HG03354 (cell line): ENCODE data around the gene IRF8.

Experiments used
- ATAC-seq: cut with Tn5 transposase; IDR thresholded peaks from one replicate; pipeline ENCODE4 v1.9.1; 2021; ENCODE audit warnings: mild to moderate bottlenecking; ENCODE audit not compliant: unreplicated experiment, poor library complexity, severe bottlenecking

IRF8 gene

DNA sequence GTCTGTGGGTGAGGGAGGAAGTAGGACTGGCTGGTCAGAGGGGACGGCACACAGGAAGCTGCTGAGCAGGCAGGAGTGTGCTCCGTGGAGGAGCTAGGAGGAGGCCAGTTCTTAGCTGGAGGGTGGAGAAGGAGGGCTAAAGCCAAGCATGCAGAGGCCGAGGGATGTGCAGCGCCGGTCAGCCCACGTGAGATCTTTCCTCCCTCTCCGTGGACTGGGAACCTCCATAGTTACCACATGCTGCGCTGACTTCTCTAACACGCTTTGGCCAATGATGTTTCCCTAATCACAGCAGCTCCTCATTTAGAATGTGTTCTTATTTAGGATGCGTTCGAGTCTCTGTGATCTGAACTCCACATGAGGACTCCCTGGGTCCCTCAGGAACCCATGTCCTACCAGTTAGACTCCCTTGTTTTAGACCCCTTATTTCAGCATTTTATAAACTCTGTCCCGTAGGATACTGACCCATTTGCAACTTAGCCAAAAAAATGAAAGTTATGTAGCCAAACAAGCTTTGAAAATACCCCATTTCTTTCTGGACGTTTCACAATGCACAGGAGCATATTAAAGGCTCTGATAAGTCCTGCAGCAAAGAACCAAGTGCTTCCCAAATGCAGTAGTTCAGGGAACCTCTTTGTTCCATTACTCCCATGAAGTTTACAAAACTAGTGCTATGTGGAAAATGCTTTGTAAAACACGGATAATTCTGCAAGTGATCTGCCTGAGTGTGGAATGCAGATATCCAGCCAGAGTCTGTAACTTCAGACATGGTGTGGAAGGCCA is 51.4 kb downstream of the IRF8 start:
- ATAC-seq = no peak

DNA sequence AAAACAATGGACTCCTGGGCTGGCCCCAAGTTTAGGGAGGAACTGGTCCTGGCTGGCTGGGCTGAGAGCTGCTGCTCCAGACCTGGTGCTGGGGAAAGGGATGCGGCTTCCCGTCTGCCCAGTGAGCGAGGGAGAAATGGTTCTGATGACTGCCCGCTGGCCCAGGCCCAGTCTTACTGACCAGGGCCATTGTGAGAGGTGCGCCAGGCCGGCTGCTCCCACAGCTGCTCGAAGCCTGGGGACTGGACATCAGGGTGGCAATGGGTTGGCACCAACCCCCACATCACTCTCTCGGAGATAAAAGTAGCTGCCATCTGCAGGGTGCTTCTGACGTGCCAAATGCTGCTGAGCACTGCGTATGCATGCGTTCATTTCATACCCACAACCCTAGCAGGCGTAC is 53.2 kb downstream of the IRF8 start:
- ATAC-seq = no peak

DNA sequence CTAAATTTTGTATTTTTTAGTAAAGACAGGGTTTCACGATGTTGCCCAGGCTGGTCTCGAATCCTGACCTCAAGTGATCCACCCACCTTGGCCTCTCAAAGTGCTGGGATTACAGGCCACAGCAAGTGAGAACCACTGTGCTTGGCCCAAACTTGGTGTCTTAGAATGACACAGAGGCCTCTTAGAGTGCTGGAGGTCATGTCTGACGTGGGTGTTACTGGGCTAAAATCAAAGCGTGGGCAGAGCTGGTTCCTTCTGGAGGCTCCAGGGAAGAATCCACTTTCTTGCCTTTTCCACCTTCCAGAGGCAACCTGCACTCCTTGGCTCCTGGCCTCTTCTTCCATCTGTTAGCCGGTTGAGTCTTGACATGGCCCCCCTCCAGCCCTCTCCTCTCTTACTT is 53.8 kb downstream of the IRF8 start:
- no peak for ATAC-seq

DNA sequence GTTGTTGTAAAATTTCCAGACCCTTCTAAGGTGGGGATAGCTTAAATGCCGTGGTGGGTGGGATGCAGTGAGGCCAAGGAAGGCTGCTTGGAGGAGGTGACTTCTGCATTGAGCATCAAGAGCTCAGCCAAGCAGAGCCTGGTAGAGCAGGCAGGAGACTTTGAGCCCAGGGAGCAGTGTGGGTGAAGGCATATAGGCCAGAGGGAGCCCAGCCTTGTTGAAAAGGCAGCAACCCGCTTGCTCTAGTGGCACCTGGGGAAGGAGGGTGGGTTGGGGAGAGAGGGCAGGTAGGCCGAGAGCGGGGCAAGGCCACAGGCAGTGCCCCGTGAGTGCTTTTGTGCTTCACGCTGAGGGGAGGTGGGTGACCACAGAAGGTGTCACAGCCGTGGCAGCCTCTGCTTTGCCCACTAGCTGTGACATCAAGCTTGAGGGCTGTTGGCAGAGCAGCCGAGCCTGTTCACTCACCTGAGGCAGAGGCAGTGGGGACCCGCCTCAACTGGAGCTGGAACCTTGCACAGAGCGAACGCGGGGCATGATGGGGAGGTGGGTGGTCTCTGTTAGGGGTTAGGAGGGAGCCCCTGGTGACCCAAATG is 56.1 kb downstream of the IRF8 start:
- no peak for ATAC-seq

DNA sequence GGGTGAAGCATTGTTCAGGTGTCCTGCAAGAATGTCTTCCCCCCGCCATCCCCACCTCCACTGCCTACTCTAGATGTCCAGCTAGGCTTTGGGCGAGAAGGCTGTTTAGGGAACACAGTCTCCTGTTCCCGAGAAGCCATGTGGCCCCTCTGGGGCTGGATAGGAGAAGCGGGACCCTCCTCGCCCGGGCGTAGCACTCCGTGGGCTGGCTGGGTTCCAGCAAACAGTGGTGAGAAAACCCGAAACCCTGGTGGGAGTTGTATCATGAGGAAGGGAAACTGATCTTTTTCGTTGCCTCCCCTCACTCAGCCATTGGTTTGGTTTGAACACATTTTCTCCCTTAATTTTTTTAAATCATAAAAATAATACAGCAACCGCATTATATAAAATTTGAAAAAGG is 56.6 kb downstream of the IRF8 start:
- no peak for ATAC-seq

DNA sequence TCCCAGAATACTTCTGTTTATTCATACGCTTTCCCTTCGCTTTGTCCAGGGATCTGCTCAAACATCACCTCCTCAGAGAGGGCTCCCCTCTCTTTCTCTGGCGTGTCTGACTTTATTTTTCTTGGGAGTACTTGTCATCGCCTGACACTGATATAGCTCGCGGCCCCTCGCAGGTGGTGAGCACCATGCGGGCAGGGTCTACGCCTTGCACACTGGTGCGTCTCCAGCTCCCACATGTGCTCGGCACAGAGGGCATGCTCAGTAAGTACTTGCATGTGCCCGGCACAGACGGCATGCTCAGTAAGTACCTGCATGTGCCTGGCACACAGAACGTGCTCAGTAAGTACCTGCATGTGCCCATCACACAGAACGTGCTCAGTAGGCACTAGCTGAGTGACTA is 57.5 kb downstream of the IRF8 start:
- ATAC-seq = no peak

DNA sequence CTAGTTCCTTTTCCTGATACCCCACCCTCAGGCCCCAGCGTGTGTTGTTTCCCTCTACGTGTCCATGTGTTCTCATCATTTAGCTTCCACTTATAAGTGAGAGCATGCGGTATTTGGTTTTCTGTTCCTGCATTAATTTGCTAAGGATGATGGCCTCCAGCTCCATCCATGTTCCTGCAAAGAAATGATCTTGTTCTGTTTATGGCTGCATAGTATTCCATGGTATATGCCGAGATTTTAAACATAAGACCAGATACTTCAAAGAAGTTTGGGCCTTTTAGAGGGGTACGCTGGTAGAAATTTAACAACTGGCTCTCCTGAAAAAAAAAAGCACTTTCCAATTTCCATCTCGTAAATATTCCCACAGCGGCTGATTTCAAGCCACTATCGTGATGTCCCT is 59.8 kb downstream of the IRF8 start:
- ATAC-seq = no peak

DNA sequence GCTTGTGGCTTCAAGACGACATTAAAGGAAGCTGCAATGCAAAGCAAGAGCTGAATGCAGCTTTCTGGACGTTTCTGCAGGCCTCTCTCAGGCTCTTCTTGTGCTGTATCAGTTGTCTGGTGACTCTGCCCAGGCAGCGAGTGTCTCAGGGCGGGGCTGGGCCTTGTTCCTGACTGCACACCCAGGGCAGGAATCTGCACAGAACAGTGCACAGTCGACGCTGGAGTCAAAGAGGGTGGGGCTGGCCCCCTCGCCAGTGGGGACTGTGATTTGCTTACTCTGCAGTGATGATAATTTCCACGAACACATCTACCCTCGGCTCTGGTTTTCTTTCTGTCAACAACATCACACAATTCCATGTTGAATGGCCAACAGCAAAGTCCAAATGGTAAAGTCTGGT is 60.7 kb downstream of the IRF8 start:
- ATAC-seq = no peak

DNA sequence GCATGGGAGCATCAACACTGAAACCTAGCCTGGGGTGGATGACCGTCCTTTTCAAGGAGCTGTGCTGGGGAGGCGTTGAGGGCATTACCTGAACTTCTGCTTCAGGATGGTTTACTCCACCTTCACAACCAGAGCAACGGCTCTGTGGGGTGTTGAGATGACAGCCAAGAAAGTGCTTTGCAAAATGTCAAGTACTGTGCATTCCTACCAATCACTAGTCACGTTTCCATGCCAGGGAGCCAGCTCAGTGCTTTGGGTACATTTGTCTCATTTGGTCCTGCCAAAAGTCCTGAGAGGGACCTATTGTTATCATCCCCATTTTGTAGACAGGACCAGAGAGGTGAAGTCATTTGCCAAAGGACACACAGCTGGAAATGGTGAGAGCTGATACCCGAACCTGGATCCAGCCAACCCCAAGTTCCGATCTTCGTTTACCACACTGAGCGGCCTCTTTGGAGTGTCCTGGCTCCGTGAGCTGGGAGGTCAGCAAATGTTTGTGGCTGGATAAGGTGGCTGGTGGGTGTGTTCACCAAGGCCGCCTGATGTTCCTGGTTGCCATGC is 61.6 kb downstream of the IRF8 start:
- no peak for ATAC-seq

DNA sequence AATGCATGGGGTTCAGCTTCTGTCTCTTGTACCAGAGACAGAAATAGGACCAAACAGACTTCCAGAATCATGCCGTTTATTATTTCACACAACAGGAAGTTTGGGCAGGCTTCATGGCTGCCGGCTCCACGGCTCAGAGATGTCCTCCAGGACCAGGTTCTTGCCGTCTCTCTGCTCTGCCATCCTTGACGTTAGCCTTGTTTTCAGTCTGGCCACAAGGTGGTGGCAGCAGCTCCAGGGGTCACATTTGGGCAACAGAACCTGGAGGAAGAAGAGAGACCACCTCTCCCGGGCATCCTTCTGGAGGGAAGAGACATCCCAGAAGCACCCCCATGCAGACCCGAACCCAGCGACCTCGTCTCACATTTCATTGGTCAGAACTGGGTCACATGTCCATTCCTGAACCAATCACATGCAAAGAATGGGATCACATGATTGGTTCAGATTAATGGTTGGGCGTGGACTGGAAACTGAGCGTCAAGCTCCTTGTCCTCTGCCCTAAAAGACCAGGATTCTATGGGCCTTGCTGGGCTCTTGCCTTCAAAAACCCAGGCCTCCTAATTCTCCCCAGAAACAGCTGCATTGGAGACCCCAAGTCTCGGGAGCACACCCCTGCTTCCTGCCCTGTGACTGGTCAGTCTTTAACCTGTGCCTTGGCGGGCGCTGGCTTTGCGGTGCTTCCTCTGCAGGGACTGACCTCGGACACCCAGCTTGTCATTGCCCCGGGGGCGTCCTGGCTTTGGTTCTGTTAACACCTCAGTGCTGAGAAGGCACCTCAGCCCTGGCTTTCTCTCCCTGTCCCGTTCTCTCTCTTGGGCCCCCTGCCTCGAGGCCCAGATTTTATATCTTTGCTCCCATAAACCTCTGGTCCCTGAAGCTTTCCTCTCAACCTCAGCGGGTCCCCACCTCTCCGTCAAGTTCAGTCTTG is 63.3 kb downstream of the IRF8 start:
- ATAC-seq = no peak

DNA sequence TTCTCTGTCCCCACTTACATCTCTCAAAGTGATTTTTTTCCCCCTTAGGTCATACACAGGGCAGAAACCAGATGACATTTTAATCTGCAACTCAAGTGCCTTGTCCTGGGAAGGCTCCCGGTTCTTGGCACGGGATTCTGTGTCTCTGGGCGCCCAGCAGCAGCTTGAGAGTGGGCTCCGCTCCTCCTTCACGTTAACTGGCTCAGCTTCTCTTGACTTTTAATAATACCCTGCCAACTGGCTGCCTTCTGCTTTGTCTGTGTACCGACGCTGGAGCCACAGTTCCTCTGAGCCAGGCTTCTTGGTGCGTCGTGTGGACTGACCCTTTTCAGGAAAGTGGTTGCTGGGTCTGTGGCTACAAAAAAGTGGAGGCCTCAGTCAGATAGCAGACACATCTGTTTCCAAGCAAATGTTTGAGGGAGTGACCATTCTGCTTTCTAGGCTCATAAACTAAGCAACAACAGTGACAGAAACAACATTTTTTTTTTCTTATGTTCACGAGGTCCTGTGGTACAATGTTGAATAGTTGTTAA is 64.9 kb downstream of the IRF8 start:
- no peak for ATAC-seq

DNA sequence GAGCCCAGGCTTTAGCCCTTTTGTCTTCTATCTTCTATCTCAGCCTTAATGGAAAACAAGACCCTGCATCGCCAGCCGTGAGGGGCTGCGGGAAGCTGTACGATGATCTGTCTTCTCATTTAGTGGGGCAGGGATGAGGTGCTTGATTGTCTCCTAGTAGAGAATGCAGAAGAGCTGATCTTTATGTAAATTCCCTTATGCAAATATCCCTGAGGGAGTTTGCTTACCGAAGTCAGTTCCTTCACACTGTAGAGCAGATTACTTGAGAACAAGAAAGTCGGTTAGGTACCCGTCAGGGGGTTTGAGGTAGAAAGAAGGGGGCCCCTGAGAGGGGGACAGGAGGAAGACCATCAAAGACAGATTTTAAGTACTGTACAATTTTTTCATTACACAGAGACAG is 66.2 kb downstream of the IRF8 start:
- ATAC-seq = peak; percentile 46

DNA sequence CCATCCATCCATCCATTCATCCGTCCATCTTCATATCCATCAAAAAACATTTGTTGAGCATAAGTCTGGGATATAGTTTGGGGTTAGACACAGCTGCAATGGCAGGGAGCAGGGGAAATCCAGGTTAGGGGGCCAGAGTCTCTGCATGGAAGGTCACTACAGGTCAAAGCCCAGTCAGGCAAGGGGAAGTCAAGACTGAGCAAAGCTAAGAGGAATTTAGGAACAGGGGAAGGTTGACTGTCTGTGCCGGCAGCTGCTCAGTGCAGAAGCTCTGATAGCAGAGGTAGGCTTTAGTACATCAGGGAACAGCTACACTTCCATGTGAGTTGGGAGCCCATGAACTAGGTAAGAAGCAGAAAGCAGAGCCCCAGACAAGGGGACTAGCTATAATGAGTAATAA is 68.1 kb downstream of the IRF8 start:
- ATAC-seq = no peak

DNA sequence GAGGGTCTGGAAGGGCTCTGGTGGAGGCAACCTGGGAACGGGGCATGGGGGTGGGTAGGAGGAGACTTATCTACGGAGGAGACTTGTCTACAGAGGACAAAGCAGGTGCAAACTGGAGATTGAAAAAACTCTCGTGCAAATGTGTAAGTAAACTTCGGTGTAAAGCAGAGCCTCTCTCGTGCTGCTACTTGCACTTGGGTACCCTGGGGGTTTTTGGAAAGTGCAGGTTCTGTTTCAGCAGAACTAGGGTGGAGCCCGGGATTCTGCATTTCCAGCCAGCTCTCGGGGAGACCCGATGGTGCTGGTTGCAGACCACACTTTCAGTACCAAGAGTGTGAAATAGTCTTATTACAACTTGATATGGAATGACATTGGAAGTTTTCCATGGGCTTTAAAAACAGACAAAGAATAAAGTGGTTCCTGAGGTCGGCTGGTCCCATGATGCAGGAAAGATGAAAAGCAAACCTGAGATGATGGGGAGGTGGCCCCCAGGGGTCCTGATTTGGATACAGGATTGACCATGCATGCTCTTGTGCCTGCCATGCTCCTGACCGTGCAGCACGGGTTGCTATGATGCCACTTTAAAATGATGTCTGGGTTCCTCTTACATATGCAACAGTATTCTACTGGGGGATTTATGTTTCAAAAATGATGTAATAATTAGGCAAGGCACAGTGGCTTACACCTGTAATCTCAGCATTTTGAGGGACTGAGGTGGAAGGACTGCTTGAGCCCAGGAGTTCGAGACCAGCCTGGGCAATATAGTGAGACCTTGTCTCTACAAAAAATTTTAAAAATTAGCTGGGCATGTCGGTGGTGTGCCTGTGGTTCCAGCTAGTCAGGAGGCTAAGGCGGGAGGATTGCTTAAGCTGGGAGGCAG is 69.3 kb downstream of the IRF8 start:
- no peak for ATAC-seq

DNA sequence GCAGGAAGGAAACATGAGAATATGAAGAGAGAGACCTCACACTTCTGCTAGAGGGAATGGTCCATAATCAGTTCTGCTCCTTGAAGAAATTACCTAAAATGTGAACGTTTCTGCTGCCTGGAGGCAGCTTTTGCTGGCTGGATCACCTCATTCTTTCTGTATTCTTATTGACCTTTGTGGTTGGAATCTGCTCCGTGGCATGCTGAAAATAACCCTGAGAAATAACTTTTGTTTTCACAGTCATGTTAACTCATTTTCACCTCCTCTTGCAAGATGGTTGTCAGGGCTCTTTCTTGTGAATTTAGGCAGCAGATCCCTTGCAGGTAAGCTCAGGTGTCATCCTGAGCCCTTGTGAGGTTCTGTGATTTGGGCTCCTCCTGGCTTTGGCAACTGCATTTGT is 70.2 kb downstream of the IRF8 start:
- no peak for ATAC-seq

DNA sequence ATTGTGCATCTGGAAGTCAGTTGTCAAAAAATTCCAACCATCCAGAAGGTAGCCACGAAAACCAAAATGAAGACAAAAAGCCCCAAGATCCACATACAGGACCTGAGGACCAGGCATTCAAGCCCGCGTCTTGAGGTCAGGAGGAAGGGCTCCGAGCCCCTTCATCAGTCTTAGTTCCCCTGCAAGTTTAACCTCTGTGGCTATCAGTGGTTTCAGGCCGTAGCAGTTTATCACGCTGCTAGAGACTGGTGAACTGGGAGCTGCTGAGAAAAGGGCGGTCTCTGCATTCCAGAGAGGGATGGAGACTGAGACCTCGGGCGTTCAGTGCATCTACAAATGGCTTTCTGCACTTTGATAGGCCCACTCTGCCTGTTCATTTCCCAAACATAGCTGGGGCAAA is 70.6 kb downstream of the IRF8 start:
- ATAC-seq = no peak

DNA sequence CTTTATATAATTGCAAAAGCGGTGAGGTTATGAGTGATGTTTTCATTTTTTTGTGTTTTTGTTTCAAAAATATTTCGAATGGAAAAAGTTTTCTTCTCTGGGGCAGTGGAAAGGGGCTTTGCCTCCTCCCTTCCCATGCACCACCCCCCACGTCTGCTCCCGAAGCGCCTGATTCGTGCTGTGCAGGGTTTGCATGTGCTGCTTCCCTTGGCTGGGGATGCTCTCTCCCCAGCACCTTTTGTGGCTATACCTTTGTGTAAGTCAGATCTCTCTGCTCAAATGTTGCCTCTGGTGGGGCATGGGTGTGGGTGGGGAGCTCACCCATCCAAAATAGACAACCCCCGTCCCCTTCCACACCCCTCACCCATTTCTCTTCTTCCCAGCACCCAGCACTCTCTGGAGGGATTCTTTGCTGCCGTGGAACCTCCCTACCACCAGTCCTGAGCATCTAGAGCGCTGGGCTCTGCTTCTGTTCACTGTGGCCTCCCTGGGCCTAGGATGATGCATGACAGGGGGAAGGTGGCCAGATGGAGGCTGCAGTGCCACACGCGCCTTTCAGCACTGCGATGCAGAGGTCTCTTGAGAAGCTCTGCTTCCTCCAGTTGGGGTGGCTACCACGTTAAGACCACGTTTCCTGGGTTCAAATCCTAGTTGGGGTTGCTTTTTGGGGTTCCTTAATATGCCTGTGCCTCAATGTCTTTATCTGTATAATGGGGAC is 71.2 kb downstream of the IRF8 start:
- no peak for ATAC-seq

DNA sequence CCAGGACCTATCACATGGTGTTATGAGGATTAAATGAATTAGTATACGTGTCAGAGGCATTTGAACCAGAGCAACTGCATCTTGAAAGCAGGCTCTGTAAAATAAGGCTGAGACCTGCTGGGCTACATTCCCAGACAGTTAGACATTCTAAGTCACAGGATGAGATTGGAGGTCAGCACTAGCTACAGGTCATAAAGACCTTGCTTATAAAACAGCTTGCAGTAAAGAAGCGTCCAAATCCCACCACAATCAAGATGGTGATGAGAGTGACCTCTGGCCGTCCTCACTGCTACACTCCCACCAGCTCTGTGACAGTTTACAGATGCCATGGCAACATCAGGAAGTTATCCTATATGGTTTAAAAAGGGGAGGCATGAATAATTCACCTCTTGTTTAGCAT is 71.8 kb downstream of the IRF8 start:
- no peak for ATAC-seq
